Stimulated activated CD8-positive, alpha-beta memory T cell treated with anti-CD3 and anti-CD28 coated beads, Interleukin-7, amount 100 ng/mL, for 48 hours (primary cell): Measurements from ENCODE around the gene LRRN3.
"Not testable (repeated sequence)": the region's sequence is repeated elsewhere in the genome, so short reads cannot be mapped to it uniquely, and the experiment has no call there.

Source experiments
- DNase-seq, 2 donors: peaks; one replicate each; pipeline ENCODE4 v3.0.0-alpha.2; 2020; ENCODE audit warnings: low read depth in 1 of 2; ENCODE audit errors: extremely low read depth in 1 of 2

The LRRN3 gene

DNA sequence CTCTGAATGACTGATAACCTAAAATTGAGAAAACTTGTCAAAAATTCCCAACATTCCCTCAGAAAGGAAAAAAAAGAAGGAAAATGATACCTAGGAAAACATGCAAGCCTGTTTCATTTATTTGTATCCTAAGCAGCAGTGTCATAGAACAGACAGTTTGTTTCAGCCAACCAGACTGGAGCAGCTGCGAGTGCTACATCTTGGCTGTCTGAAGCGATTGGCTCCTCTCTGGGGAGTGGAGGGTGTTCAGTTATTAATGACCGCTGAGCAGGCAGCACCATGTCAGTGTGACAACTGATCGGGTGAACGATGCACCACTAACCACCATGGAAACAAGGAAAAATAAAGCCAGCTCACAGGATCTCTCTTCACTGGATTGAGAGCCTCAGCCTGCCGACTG, at the start of gene LRRN3:
Gene LRRN3 (plus strand): TSS at position 282 of the 400 bp plus-strand sequence. CDS start 31,646 bp downstream, outside the sequence.
- DNase-seq: peak in 1 of 2 donors; percentile 40

DNA sequence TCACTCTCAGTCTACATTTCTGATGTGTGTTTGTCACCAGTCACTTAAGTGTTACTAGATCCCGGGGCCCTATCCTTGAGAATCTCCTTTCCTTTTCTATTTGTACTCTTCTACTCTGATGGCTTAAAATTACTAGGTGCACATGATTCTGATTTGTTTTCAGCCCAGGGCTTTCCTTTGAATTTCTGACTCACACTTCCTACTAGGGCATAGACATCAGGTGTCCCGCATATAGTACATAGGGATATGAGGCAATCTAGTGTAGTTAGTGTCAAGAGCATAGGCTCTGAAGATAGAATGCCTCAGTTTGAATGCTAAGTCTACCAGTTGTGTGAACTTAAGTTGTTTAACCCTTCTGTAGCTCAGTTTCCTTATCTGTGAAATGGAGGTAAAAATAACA, 49.4 kb upstream of the LRRN3 start:
- DNase-seq: no peak

DNA sequence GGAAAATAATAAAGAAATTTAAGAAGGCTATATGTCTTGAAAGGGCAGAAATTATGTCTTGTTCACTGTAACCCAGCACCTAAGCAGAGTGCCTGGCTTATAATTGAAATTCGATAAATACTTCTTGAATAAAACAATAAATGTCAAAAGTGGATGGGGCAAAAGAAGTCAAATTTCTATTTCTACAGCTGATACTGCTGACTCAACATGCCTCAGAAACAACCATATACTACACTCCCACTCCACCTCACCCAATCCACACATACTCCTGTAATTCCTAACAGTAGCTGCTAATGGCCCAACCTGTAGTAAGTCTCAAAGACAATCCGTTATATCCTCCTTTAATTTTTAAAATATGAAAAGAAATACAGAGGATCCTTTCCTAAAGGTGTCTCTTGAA, 48.1 kb upstream of the LRRN3 start:
- no peak for DNase-seq

DNA sequence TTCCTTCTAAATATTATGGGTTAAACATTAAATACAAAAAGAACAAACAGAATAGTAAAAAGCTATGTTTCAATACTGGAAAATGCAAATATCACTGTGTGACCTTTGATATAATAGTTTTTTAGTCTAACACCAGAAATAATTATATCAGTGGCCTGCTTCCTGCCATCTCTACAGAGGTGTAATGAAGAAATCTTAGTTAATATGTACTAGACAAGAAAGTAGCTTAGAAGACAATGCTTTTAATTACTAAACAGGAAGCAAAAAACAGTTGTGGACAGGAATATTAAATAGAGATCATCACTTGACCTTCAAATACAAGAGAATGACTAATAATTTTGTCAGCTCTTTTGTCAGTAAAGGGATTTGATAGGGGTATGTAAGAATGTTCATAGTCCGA, 47.4 kb upstream of the LRRN3 start:
- DNase-seq: no peak

DNA sequence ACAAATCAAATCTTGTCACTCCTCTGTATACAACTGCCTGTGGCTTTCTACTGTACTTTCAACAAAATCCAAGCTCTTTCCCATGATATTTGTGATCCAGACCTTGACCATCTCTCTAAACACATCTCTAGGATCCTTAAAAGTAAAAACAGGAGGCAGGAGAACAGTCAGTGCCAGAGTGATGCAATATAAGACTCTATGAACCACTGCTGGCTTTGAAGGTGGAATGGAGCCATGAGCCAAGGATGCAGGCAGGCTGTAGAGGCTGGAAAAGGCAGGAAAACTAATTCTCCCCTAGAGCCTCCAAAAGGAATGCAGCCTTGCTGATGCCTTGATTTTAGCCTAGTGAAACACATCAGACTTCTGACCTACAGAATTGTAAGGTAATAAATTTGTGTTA, 45.5 kb upstream of the LRRN3 start:
- DNase-seq: no peak

DNA sequence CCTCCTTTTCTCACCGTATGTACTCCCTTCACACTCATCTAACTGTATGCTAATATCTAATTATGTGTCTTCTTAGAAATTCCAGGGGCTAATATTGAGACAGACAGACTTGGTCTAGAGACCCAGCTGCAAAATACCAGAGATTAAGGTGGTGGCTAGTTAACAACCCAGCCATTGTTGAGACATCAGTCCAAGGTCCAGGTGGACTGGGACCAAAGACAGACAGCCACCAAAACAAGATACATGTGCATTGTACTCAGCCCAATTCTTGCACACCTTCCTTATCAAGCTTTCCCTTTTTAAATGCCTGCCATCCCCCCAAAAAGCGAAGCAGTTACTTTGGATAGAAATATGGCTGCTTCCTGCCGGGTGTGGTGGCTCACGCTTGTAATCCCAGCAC, 43.3 kb upstream of the LRRN3 start:
- DNase-seq: no peak

DNA sequence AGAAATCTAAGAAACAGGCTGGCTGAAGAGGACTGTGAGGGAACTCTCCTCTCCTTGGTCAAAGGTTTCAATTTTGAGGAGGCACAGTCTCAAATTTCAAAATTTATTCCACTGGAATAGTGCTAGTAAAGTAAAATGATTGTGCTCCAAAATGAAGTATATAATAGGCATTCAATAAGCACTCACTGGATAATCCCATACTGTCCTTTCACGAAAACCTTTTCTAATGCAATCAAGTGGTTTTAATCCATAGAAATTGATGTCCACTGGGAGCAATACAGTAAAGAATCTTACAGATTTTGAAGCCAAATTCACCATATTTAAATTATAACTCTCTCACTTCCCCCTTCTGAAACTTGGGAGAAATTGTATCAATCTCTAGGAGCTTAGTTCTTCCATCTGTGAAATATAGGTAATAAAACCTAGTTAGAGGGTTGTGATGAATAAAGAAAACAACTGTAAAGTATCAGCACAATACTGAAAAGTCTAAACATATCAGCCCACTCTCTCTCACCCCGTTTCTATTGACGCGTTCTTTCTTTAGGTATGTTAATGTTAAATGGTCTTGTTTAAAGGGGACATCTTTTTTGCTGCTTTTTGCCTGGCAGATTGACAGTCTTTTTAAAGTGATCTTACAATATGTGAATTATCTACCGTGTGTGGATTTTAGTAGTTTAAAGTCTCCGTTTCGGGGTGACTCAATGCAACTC, 40.8 kb upstream of the LRRN3 start:
- no peak for DNase-seq

DNA sequence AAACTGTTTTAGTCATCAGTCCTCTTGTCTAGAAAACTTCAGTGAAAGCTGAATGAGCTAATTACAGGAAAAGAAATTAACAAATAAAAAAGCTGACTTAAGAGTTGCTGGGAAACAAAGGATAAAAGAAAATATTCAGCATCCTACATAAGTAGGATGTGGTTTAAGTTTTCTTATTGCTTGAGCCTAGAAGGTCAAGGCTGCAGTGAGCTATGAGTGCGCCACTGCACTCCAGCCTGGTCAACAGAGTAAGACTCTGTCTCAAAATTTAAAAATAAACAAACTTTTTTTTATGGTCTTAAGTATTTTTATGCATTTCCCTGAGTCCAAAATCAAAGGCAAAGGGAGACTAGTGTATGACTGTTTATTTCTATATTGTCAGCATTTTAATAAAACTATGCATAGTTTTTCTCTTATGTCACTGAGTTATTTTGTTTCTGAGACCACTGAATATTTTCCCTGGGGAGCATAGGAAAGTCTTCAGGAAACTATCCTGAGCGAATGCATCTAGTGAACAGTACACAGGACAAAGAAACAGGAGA, 40.0 kb upstream of the LRRN3 start:
- DNase-seq: no peak

DNA sequence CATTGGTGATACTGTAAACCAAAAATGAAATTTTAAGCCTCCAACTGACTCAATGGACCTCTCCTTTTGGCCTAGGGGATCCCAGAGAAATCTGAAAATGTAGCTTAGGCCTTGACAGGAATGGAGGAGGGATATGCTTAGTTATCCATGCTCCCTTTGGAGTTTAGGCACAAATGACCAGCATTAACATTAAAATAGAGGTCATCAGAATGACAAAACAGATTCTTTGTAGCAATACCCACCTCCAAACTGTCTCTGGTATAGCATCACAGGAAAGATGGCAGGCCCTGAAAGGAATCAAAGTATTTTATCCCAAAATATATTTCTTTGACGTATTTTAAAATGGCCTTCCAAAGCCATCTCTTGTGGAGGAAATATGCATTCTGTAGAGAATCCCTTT, 39.1 kb upstream of the LRRN3 start:
- DNase-seq: no peak

DNA sequence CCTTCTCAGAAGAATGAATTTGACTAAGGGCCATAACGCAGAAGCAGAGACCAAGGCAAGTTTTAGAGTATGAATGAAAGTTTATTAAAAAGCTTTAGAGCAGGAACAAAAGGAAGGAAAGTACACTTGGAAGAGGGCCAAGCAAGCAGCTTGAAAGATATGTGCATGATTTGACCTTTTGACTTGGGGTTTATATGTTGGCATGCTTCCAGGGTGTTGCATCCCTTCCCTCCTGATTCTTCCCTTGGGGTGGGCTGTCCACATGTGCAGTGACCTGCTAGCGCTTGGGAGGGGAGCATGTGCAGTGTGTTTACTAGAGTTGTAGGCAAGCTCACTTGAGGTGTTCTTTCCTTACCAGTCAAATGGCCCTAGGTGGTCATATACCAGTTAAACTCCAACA, 37.9 kb upstream of the LRRN3 start:
- no peak for DNase-seq

DNA sequence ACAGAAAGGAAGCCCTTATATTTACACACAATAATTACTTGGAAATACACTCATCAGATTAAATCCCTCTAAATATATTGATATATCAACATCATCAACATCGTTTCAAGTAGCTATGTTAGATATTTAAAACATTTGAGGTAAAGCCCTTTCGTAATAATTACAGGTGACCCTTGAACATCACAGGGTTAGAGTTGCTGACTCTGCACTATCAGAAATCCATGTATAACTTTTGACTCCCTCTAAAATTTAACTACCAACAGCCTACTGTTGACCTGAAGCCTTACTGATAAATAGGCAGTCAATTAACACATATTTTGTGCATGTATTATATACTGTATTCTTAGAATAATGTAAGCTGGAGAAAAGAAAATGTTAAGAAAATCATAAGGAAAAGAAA, 34.6 kb upstream of the LRRN3 start:
- DNase-seq: no peak

DNA sequence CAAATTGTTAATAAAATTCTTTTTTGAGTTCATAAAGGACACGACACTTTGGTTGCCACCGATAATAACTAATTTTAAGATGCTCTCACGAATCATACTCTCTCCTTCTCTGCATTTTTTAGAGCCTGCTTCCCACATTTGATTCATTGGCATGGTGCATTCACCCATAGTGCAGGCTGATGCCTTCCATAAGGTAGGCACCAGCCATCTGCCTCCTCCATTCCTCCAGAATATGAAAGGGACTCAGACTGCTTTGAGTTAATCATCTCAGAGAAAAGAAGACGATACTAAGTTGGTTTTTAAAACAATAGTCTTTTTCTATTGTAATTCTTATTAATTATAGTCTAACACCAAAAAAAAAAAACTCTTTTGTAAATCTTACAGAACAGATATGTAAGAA, 33.9 kb upstream of the LRRN3 start:
- DNase-seq: no peak

DNA sequence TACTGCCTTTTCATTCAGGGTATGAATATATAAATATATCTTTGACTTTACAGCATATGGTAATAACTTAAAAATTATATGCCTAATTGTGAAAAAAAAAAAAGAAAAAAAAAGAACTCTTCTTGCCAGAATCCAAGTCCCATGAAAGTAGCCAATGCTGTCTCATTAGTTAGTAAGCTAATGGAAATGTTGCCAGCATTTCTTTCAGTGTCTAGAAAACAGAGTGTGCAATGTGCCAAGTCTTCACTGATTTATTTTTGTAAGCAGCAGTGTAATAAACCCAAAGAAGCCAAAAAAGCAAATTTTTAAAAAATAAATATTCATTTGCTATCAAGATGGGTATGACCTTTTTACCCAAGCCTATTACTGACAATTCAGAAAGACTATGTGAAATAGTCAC, 31.1 kb upstream of the LRRN3 start:
- DNase-seq: no peak

DNA sequence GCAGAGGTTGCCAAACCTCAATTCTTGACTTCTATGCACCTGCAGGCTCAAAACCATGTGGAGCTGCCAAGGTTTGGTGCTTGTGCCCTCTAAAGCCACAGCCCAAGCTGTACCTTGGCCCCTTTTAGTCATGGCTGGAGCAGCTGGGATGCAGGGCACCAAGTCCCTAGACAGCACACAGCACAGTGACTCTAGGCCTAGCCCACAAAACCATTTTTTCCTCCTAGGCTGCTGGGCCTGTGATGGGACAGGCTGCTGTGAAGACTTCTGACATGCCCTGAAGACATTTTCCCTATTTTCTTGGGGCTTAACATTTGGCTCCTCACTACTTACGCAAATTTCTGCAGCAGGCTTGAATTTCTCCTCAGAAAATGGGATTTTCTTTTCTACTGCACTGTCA, 27.8 kb upstream of the LRRN3 start:
- DNase-seq: no peak

DNA sequence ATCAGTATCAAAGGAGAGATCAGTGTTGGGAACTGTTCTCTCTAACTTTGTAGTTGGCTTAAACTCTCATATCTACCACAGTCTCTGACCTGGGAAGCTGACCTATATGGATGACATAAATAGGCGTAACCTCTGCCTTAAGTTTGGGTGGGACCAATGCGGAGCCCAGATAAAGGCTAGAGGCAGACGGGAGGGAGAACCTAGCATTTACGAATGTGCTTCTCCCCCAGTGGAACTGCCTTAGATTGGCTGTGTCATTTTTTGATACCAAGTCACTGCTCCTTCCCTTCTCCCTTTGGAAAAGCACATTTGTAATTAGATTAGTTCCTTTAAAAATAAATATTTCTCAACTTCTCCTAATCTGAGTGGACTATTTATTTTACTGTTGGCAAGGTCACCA, 23.7 kb upstream of the LRRN3 start:
- no peak for DNase-seq

DNA sequence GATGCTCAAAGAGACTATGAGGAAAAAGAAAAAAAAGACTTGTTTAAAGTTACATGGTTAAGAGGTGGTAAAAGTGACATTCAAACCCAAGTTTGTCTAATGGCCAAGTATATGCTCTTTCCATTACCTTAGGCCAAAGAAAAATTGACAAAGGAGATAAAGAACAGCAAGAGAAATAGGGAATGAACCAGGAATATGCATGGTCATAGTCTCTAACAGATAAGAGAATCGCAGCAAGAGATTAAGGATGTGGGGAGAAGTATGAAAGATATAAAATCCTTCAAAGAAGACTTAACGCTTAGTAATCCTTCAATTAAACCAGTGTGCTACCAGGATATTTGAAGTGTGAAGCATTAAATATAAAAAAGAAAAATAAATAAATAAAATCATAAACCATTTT, 23.2 kb upstream of the LRRN3 start:
- no peak for DNase-seq

DNA sequence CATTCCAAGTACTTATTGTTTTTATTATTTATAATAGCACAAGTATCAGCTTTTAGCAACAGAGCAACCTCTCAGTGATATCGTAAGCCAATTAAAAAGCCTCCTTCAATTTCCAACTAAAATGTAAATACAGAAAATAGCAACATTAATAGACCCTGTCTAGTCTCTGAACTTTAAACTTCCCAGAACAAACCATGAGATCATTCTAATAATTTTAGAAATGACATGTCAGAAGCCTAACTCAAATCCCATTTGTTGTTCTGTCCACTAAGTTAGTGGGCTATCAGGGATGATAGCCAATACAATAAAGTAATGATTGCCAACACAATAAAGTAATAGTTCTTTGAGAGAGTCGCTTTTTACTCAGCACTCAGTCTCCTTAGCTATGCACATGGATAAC, 22.3 kb upstream of the LRRN3 start:
- DNase-seq: no peak

DNA sequence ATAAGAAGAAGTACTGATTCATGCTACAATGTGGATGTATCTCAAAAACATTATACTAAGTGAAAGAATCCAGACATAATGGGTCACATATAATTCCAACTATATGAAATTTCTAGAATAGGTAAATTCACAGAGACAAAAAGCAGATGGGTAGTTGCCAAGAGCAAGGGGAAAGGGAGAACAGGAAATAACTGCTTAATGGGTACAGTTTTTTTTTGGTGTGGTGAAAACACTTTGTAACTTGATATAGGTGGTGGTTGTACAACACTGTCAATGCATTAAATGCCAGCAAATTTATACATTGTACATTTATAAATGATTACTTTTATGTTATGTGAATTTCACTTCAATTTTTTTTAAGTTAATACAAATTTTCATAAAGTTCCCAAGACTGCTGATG, 19.4 kb upstream of the LRRN3 start:
- DNase-seq: no peak

DNA sequence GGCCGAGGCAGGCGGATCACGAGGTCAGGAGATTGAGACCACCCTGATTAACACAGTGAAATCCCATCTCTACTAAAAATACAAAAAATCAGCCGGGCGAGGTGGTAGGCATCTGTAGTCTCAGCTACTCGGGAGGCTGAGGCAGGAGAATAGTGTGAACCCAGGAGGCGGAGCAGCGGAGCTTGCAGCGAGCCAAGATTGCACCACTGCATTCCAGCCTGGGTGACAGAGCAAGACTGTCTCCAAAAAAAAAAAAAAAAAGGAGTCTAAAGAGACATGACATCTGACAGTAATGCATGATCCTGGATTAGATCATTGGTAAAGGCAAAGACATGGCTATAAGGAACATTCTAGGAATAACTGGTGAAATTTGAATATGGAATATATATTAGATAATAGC, 18.3 kb upstream of the LRRN3 start:
- DNase-seq: not testable (repeated sequence)

DNA sequence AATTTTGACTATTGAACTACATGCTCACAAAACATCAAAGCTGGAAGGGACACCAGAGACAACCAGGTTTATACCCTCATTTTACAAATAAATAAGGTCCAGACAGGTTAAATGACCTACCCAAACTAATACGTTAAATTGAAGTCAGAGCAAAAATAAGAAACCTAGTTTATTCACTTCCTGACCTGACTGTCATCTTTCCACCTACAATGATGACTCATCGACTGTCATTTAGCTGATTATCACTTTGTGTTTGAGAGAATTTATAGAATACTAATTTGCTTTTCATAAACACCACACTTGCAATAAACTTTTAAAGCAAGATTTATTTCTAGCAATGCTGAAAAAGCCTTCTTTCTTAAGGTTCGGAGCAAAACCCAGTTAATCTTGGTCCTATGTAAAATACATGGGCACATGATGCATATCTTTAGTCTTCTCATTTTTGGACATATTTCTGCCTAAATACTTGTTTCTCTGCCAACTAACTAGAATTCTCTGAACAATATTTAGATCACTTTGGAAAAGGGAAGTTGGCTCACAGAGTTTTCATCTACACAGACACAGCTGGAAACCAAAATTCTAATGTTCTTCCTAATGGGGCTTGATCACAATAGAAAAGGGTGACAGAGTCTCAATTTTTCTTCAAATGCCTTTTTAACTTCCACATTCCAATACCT, 16.7 kb upstream of the LRRN3 start:
- no peak for DNase-seq

DNA sequence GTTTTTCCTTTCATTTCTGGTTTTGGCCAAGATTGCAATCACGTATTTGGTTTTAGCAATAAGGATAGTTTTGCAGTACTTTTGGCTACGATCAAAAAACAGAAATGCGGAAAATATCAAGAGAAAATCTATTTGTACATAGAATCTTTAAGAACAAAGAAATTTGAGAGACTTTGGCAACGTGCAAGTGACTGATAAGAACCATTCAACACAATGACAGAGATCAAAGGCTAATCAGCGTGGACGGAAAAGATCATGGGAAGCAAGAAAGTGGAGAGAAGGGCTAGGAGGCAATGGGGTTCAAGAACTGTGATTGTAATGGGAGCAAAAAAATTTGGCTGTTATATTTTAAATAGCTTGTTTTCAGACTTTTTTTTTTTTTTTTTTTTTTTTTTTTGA, 16.2 kb upstream of the LRRN3 start:
- no peak for DNase-seq

DNA sequence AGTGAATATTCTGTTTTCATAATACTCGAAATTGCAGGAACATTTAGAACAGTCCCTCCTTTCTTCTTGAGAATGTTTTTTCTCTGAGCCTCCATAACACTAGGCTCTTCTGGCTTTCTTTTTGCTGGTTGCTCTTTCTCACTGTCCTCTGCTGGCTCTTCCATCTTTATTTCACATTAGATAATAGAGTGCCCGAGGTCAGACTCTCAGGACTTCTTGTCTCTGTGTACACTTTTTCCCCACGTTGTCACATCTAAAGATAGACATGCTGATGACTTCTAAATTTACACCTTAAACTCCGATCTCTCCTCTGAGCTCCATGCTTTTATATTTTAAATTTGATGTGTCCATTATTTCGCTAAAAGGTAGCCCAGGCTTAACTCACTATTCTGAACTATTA, 15.4 kb upstream of the LRRN3 start:
- no peak for DNase-seq

DNA sequence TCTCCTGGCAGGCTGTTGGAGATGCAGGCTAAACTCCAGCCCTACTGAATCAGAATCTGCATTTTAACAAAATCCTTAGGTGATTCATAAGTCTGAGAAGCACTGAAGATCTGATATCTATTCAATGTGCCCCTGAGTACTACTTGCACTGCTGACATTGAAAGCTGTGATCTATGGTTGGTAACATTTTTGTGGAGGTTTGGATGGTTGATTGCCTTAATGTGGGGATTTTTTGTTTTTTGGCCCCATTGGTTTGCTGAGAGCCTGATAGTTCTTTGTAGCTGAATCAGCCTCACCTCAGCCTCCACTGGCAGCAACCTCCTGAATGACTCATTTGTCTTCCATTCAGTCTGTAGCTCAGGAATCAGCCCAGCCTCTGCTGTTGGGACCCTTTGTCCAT, 14.7 kb upstream of the LRRN3 start:
- peak in 1 of 2 donors; percentile 44 for DNase-seq
